ENCODE measurements around the gene KRTAP9-9. TPM values are rescaled to one million over a fixed set of nuclear protein-coding genes. Genes with fewer than 3 reads are reported as not detected.
"Not testable (repeated sequence)": the region's sequence is repeated elsewhere in the genome, so short reads cannot be mapped to it uniquely, and the experiment has no call there.

KRTAP9-9 gene
- total and polyA plus RNA-seq, 8 donors = not detected

DNA sequence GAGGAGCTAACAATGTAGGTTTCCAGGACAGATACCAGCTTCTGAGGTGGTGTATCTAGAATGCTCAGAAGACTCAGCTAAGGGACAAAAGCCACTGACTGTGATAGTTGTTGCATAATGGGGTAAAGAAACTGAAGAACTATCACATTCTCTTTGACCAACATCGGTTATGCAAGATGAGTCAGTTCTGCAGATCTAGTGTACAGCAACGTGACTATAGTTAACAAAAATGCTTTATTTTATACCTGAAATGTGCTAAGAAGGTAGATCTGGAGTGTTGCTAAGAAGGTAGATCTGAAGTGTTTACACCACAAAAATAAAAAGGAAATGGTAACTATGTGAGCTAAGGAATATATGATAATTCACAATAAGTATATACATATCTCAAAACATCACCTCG is 12.5 kb downstream of the KRTAP9-9 start:
- Histone ChIP-seq H3K27me3 (no peaks in the 10 kb centered on the region), H3K9me3 (no peaks in the 10 kb centered on the region), H3K4me3 (no peak overlapping the region), H3K36me3 (no peaks in the 10 kb centered on the region), H3K4me1 (no peaks in the 10 kb centered on the region), H3K27ac (no peak overlapping the region)
- 83 to 91% (median 86%) methylated on average over 3 of the region's 3 CpGs; no CpG with 5 or more reads in 2 of the 5 donors for WGBS, 5 donors
- intact Hi-C loops (cut with DNase I; ENCODE audit: low total_unique reads) = no loop called here
- no peak for TF ChIP-seq EP300 (IDR thresholded peaks at IDR 0.05)
- TF ChIP-seq, protein P1, sequence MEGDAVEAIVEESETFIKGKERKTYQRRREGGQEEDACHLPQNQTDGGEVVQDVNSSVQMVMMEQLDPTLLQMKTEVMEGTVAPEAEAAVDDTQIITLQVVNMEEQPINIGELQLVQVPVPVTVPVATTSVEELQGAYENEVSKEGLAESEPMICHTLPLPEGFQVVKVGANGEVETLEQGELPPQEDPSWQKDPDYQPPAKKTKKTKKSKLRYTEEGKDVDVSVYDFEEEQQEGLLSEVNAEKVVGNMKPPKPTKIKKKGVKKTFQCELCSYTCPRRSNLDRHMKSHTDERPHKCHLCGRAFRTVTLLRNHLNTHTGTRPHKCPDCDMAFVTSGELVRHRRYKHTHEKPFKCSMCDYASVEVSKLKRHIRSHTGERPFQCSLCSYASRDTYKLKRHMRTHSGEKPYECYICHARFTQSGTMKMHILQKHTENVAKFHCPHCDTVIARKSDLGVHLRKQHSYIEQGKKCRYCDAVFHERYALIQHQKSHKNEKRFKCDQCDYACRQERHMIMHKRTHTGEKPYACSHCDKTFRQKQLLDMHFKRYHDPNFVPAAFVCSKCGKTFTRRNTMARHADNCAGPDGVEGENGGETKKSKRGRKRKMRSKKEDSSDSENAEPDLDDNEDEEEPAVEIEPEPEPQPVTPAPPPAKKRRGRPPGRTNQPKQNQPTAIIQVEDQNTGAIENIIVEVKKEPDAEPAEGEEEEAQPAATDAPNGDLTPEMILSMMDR (IDR thresholded peaks at IDR 0.05) = no peak
- no peak for TF ChIP-seq POLR2AphosphoS5 (IDR thresholded peaks at IDR 0.05)
- DNase-seq = no peak

DNA sequence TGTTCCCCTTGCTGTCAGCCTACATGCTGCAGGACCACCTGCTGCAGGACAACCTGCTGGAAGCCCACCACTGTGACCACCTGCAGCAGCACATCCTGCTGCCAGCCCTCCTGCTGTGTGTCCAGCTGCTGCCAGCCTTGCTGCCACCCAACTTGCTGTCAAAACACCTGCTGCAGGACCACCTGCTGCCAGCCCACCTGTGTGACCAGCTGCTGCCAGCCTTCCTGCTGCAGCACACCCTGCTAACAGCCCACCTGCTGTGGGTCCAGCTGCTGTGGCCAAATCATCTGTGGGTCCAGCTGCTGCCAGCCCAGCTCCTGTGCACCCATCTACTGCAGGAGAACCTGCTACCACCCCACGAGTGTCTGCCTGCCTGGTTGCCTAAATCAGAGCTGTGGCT is 16.1 kb downstream of the KRTAP9-9 start:
- H3K4me3 ChIP-seq; H3K9me3 ChIP-seq; H3K36me3 ChIP-seq; H3K27me3 ChIP-seq; intact Hi-C loops (cut with DNase I; ENCODE audit: low total_unique reads); H3K4me1 ChIP-seq; H3K27ac ChIP-seq; DNase-seq: not testable (repeated sequence)
- WGBS, 5 donors = 33% methylated on average over 1 of the region's 1 CpG; no CpG with 5 or more reads in 4 of the 5 donors

DNA sequence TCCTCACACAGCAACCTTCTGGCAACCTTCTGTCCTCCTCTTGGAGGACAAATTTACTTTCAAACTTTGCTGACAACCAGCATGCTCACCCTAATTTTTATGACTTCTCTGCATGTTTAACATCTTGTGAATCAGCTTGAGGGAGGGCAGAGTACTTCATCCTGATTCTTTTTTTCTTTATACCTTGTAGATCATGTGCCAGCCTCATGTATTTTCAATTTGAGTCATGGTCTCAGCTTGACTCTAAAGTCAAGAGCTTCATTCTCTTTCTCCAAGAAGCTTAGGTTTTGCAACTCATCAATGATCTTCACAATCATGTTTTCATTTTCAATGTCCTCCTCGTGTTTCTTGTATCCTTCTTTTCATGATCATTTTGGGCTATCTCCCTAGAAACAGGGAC is 16.7 kb downstream of the KRTAP9-9 start:
- Histone ChIP-seq H3K4me1 (no peaks in the 10 kb centered on the region), H3K27ac (no peak overlapping the region), H3K27me3 (peaks cover 0 to 7% (median 0%) of the 10 kb centered on the region in 3 donors), H3K4me3 (no peak overlapping the region), H3K36me3 (no peaks in the 10 kb centered on the region), H3K9me3 (no peaks in the 10 kb centered on the region)
- 52 to 64% (median 57%) methylated on average over 1 of the region's 1 CpG; no CpG with 5 or more reads in 2 of the 5 donors for WGBS, 5 donors
- no peak for DNase-seq
- intact Hi-C loops (cut with DNase I; ENCODE audit: low total_unique reads) = no loop called here
- TF ChIP-seq, protein P1 (IDR thresholded peaks at IDR 0.05) = no peak
- TF ChIP-seq EP300 (IDR thresholded peaks at IDR 0.05) = no peak
- TF ChIP-seq POLR2A (IDR thresholded peaks at IDR 0.05) = no peak
- no peak for TF ChIP-seq POLR2AphosphoS5 (IDR thresholded peaks at IDR 0.05)

DNA sequence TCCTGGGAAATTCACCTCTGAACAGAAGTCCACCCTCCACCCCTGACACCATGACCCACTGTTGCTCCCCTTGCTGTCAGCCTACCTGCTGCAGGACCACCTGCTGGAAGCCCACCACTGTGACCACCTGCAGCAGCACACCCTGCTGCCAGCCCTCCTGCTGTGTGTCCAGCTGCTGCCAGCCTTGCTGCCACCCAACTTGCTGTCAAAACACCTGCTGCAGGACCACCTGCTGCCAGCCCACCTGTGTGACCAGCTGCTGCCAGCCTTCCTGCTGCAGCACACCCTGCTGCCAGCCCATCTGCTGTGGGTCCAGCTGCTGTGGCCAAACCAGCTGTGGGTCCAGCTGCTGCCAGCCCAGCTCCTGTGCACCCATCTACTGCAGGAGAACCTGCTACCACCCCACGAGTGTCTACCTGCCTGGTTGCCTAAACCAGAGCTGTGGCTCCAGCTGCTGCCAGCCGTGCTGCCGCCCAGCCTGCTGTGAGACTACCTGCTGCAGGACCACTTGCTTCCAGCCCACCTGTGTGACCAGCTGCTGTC is 20.5 kb downstream of the KRTAP9-9 start, which contains the start of gene KRTAP9-7:
Gene KRTAP9-7 (plus strand): TSS at position 51 of the 543 bp plus-strand sequence. CDS start 0 bp downstream, at position 51.
- DNase-seq; intact Hi-C loops (cut with DNase I; ENCODE audit: low total_unique reads); H3K9me3 ChIP-seq; H3K36me3 ChIP-seq; H3K27ac ChIP-seq; H3K4me3 ChIP-seq; H3K4me1 ChIP-seq: not testable (repeated sequence)
- WGBS, 5 donors = 50 to 81% (median 71%) methylated on average over 2 to 3 of the region's 3 CpGs
- peaks cover 0 to 12% (median 0%) of the 10 kb centered on the region in 3 donors for H3K27me3 ChIP-seq

DNA sequence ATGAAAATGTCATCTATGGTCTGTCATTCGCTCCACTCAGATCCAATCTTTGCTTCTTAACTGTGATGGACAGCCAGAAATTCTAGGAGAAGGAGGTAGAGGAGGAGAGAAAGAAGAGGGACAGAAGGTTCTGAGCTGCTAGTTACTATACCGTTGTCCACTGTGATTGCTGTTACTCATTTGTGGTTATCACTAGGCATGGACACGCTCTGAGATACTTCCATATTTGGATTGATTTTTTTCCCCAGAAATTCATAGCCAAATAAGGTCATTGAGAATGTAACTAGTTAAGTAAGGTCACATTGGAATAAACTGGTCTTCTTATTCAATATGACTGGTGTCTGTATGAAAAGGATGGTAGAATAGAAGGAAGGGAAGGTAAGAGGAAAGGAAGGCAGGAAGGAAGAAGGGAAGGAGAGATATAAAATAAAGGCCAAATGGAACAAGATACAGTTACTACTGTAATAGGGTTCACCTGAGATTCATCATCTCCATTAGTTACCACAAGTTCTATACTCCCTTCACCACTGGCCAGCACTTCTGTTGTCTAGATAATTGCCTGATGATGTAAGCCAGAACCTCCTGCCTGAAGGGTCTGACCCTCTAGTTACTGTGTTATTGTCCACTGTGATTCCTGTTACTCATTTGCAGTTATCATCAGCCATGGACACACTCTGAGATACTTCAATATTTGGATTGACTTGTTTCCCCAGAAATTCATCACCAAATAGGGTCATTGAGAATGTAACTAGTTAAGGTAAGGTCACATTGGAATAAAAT is 23.2 kb downstream of the KRTAP9-9 start:
- H3K27me3 ChIP-seq = peaks cover 0 to 22% (median 0%) of the 10 kb centered on the region in 3 donors
- H3K4me1 ChIP-seq = no peaks in the 10 kb centered on the region

More for the DNA sequence above, 23.2 kb downstream of the KRTAP9-9 start:
- no peaks in the 10 kb centered on the region for H3K36me3 ChIP-seq
- intact Hi-C loops (cut with DNase I; ENCODE audit: low total_unique reads) = no loop called here
- peaks cover 0 to 4% (median 0%) of the 10 kb centered on the region in 4 donors for H3K9me3 ChIP-seq
- H3K27ac ChIP-seq = no peak overlapping the region
- WGBS, 5 donors = 83 to 93% (median 89%) methylated on average over 3 of the region's 3 CpGs
- no peak for DNase-seq
- no peak overlapping the region for H3K4me3 ChIP-seq
- TF ChIP-seq POLR2AphosphoS5 (IDR thresholded peaks at IDR 0.05) (no peak), POLR2A (IDR thresholded peaks at IDR 0.05) (no peak)
- TF ChIP-seq, protein P1 (IDR thresholded peaks at IDR 0.05) = no peak
